A673 (cell line): ENCODE data around the gene CAPZA2. TPM values are rescaled to one million over a fixed set of nuclear protein-coding genes. Genes with fewer than 3 reads are reported as not detected.

Source experiments
- BruUV-seq: library from RNA; stranded (reverse); fragments of 400-500 nt; replicated peaks from 2 replicates; lab custom pipeline; 2021; lab: Mats Ljungman, UMichigan
- CTCF ChIA-PET: fragments of 300-600 bp; sonication (Branson Sonifier 250); formaldehyde crosslinking; loops from one replicate; lab custom pipeline; 2022; ENCODE audit warnings: antibody characterized with exemption; lab: Charles Lee
- POLR2A ChIA-PET: fragments of 300-600 bp; sonication (Branson Sonifier 250); formaldehyde crosslinking; loops from one replicate; lab custom pipeline; 2022; ENCODE audit warnings: antibody characterized with exemption; ENCODE audit not compliant: low non-redundant PET; lab: Charles Lee
- DNase-seq: peaks from one replicate; pipeline ENCODE4 v3.0.0-alpha.2; 2015; ENCODE audit warnings: low spot score
- H3K27ac ChIP-seq: fragments of 200-600 bp; sonication (generic); 2 replicates; pipeline ENCODE4 v1.5.1; 2016; ENCODE audit warnings: mixed run types, low read depth, mild to moderate bottlenecking, mixed read lengths, antibody characterized with exemption, low read length; ENCODE audit not compliant: poor library complexity, severe bottlenecking
- H3K27me3 ChIP-seq: fragments of 200-600 bp; sonication (generic); replicated peaks from 2 replicates; pipeline ENCODE4 v1.6.1; 2017; ENCODE audit warnings: mixed run types, low read depth, mild to moderate bottlenecking, mixed read lengths, antibody characterized with exemption, low read length; ENCODE audit not compliant: insufficient read depth, poor library complexity
- H3K36me3 ChIP-seq: fragments of 200-600 bp; sonication (generic); 2 replicates; pipeline ENCODE4 v1.6.1; 2016; ENCODE audit warnings: mixed run types, mild to moderate bottlenecking, mixed read lengths, antibody characterized with exemption, low read length; ENCODE audit not compliant: insufficient read depth, poor library complexity, severe bottlenecking
- H3K4me1 ChIP-seq: fragments of 200-600 bp; sonication (generic); 2 replicates; pipeline ENCODE4 v1.6.1; 2017; ENCODE audit warnings: mixed run types, mild to moderate bottlenecking, mixed read lengths, antibody characterized with exemption, low read length; ENCODE audit not compliant: insufficient read depth, poor library complexity, severe bottlenecking
- H3K4me3 ChIP-seq: fragments of 200-600 bp; sonication (generic); 2 replicates; pipeline ENCODE4 v1.5.1; 2016; ENCODE audit warnings: low read depth, mixed run types, mild to moderate bottlenecking, mixed read lengths, low read length; ENCODE audit not compliant: poor library complexity, severe bottlenecking
- H3K9me3 ChIP-seq: fragments of 200-600 bp; sonication (generic); 2 replicates; pipeline ENCODE4 v1.6.1; 2016; ENCODE audit warnings: mixed run types, low read depth, mild to moderate bottlenecking, mixed read lengths, antibody characterized with exemption, low read length; ENCODE audit not compliant: poor library complexity, severe bottlenecking
- CTCF ChIP-seq: fragments of 300-800, 200-600 bp; sonication (generic); conservative IDR thresholded peaks from 2 replicates; pipeline ENCODE4 v1.5.1; 2017; ENCODE audit warnings: low read depth, mild to moderate bottlenecking, antibody characterized with exemption, low read length, moderate library complexity, mixed read lengths
- EZH2 ChIP-seq: fragments of 200-600 bp; sonication (generic); IDR thresholded peaks from 2 replicates; pipeline ENCODE4 v1.6.1; 2017; ENCODE audit warnings: borderline replicate concordance, low read depth, mild to moderate bottlenecking, mixed read lengths, antibody characterized with exemption, low read length; ENCODE audit not compliant: poor library complexity, severe bottlenecking
- intact Hi-C: fragments of 100-400 bp; cut with micrococcal nuclease; formaldehyde crosslinking; loops from one replicate; pipeline ENCODE4 v1.10.0; 2022; ENCODE audit not compliant: unreplicated experiment
- total RNA-seq: library from RNA; stranded (reverse); gene quantifications from 2 replicates; pipeline ENCODE4 v1.2.3, GENCODE V29; 2021

CAPZA2 gene
- total RNA-seq, 1 experiment from 2014 or later, result 118 TPM

GRCh38 chr7:116888895-116889294, 26.5 kb downstream of the CAPZA2 start:
- DNase-seq, result no peak
- intact Hi-C loops, result no loop called here
- Histone ChIP-seq H3K36me3 (peaks cover 14% of the 10 kb centered on the region), H3K4me3 (no peak overlapping the region), H3K9me3 (peaks cover 7% of the 10 kb centered on the region), H3K27ac (no peak overlapping the region), H3K4me1 (no peaks in the 10 kb centered on the region), H3K27me3 (no peaks in the 10 kb centered on the region)
- BruUV-seq, result no TSS peak
- POLR2A ChIA-PET, result no interaction called here
- CTCF ChIA-PET, result no interaction called here
- no peak for TF ChIP-seq EZH2

GRCh38 chr7:116895849-116896248, 33.5 kb downstream of the CAPZA2 start:
- Histone ChIP-seq H3K27me3 (no peaks in the 10 kb centered on the region), H3K4me3 (no peak overlapping the region), H3K9me3 (no peaks in the 10 kb centered on the region), H3K36me3 (peaks cover 26% of the 10 kb centered on the region), H3K27ac (no peak overlapping the region), H3K4me1 (no peaks in the 10 kb centered on the region)
- intact Hi-C loops, result no loop called here
- no TSS peak for BruUV-seq
- POLR2A ChIA-PET, result no interaction called here
- TF ChIP-seq EZH2 (no peak), CTCF (no peak)
- no peak for DNase-seq
- CTCF ChIA-PET, result no interaction called here

GRCh38 chr7:116897661-116898060, 35.3 kb downstream of the CAPZA2 start:
- intact Hi-C loops, result no loop called here
- no peaks in the 10 kb centered on the region for H3K4me1 ChIP-seq
- ChIA-PET CTCF (no interaction called here), POLR2A (no interaction called here)
- BruUV-seq, result no TSS peak
- H3K9me3 ChIP-seq, result no peaks in the 10 kb centered on the region
- no peak overlapping the region for H3K27ac ChIP-seq
- H3K4me3 ChIP-seq, result no peak overlapping the region
- DNase-seq, result no peak
- peaks cover 32% of the 10 kb centered on the region for H3K36me3 ChIP-seq
- no peaks in the 10 kb centered on the region for H3K27me3 ChIP-seq
- TF ChIP-seq CTCF (no peak), EZH2 (no peak)

- no peaks in the 10 kb centered on the region for H3K4me1 ChIP-seq
- no peak overlapping the region for H3K4me3 ChIP-seq
- TF ChIP-seq CTCF, result no peak
- no peak for TF ChIP-seq EZH2
- H3K9me3 ChIP-seq, result no peaks in the 10 kb centered on the region
- intact Hi-C loops, result no loop called here
- H3K27ac ChIP-seq, result no peak overlapping the region
- no peaks in the 10 kb centered on the region for H3K27me3 ChIP-seq
- CTCF ChIA-PET, result no interaction called here
- peaks cover 27% of the 10 kb centered on the region for H3K36me3 ChIP-seq
- BruUV-seq, result no TSS peak
- DNase-seq, result no peak
- POLR2A ChIA-PET, result no interaction called here
These were observed 36.9 kb downstream of the CAPZA2 start for GRCh38 chr7:116899308-116899707.
